Epithelial cell of proximal tubule (primary cell): ENCODE data around the gene DNAJB6. TPM values are rescaled to one million over a fixed set of nuclear protein-coding genes. Genes with fewer than 3 reads are reported as not detected.

ENCODE experiments used
- DNase-seq: peaks from one replicate; pipeline ENCODE4 v3.0.0-alpha.2; 2011; ENCODE audit warnings: low read depth
- H3K4me3 ChIP-seq: 2 replicates; pipeline ENCODE4 v1.5.1; 2011; ENCODE audit warnings: low read depth, mild to moderate bottlenecking, low read length
- total RNA-seq: library from RNA; depleted of rRNA; stranded (reverse); fragments of >200 nt; gene quantifications from 2 replicates; pipeline ENCODE4 v1.2.3, GENCODE V29; 2015
- TF ChIP-seq, protein P1 (sequence below): conservative IDR thresholded peaks from 2 replicates; pipeline ENCODE4 v1.5.1; 2012; ENCODE audit warnings: low read depth, mild to moderate bottlenecking, low read length

DNAJB6 gene
- 108 and 147 TPM in 2 replicates for total RNA-seq

DNA sequence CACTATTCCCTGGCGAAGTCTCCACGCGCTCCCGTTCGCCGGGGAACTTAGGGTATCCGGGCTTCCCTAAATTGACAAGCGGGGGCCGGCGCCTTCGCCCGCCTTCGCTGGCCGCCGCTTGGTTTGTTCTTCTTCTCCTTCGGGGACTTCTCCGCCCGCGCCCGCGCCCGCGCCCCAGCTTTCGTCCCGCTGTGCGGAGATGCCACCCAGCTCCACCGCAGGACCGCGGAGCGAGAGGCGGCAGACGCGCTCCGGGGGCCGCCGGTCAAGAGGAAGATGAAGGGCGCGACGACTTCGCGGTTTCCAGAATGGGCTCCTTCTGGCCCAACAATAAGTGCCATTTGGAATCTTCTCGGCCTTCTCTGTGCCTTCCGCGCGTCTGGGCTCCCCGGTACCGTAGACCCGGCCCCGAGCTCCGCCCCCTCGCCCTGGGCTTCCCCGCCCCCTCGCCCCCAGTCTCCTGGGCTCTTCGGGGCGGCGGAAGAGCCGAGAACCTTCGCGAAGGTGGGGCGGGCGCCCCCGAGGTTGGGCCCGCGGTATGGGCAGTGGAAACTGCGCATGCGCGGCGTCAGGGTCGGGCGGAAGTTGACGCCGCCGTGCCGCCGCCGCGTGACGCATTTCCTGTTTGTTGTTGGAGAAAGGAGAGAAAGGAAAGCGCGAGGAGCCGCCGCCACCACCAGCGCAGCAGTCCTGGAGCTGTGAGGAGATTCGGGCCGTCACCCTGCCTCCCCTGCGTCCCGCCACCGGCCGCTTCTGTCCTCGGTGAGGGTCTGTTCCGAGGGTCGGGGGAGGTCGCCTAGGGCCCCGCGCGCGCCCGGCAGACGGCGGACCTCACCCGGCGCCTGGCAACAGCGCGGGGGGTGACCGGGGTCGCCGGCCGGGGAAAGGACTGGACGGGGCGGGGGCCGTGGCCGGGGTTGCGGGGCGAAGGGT is at the start of gene DNAJB6:
Gene DNAJB6 (plus strand): TSS at position 622 of the 933 bp plus-strand sequence. CDS start 21,569 bp downstream, outside the sequence.
- peak; percentile 18 for DNase-seq
- H3K4me3 ChIP-seq: peak within 1 kb of the TSS; percentile 79
- TF ChIP-seq, protein P1, sequence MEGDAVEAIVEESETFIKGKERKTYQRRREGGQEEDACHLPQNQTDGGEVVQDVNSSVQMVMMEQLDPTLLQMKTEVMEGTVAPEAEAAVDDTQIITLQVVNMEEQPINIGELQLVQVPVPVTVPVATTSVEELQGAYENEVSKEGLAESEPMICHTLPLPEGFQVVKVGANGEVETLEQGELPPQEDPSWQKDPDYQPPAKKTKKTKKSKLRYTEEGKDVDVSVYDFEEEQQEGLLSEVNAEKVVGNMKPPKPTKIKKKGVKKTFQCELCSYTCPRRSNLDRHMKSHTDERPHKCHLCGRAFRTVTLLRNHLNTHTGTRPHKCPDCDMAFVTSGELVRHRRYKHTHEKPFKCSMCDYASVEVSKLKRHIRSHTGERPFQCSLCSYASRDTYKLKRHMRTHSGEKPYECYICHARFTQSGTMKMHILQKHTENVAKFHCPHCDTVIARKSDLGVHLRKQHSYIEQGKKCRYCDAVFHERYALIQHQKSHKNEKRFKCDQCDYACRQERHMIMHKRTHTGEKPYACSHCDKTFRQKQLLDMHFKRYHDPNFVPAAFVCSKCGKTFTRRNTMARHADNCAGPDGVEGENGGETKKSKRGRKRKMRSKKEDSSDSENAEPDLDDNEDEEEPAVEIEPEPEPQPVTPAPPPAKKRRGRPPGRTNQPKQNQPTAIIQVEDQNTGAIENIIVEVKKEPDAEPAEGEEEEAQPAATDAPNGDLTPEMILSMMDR: no peak

DNA sequence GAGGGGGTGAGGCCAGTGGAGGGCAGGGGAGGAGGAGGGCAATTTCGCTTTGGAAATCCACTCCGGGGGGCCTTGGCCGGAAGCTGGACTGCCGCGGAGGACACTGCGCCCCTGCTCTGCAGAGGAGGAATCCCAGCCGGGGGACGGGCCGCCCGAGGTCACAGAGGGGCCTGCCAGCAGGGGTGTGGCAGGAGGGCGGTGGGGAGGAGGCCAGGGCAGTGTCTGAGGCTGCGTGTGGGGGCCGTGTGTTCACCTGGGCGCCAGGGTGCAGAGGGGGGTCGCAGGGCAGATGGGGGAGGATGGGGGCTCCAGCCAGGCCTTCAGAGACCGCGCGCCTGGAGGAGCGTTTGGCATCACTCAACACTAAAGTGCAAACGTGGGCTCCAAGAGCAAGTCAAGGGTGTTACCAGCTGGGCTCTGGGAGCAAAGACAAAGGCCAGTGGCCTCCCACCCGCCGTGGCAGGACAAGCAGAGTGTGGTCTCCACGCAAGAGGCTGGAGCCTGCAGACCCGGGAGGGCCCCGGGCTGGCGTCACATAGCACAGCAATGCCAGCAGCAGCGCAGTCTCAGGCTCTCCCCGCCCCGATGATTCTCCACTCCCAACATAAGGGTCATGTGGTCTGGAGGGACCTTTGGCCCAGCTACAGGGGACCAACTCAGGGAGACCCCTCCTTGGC is 45.3 kb upstream of the DNAJB6 start:
- TF ChIP-seq, protein P1: no peak
- no peak overlapping the region for H3K4me3 ChIP-seq

DNA sequence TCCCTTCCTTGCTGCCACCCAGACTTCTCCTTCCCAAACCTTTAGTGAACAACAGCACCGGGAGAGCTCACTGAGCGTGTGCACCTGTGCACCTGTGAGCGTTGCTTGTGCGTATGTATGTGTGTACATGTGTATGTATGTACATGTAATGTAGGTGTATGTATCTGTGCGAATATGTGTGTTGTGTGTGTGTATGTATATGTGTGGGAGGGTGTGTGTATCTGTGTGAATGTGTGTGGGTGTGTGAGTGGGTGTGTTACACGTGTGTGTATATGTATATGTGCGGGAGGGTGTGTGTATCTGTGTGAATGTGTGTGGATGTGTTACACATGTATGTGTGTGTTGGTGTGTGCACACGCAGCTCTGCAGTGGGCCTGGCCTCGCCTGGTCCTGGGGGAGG is 44.5 kb upstream of the DNAJB6 start:
- TF ChIP-seq, protein P1: no peak
- H3K4me3 ChIP-seq: no peak overlapping the region
- DNase-seq: no peak

More for the DNA sequence above, 45.3 kb upstream of the DNAJB6 start:
- DNase-seq: no peak

DNA sequence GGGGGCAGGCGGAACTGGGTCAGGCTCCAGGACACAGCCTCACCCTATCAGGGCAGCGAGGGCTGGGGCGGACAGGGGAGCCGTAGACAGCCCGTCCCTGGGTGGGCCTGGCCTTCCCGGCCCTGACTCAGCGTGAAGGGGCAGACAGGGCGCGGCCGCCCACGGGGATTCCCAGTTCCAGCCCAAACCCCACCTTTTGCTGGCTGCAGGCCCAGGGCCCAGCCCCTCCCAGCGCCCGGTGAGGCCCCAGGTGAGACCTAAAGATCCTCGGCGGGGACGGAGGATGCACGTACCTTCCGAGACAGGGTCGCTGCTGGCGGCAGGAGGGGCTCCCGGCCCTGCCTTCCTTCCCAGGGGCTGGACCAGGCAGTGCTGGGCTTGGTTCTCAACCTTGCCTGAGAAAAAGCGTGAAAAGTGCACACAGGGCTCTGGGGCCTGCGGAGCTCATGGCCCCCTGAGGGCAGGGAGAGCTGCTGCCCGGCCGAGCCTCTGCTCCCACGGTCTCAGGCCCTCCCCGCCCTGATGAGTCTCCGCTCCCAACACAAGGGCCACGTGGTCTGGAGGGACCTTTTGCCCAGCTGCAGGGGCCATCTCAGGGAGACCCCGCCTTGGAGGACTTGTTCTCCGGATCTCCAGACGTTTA is 43.9 kb upstream of the DNAJB6 start:
- H3K4me3 ChIP-seq: no peak overlapping the region
- TF ChIP-seq, protein P1: no peak
- no peak for DNase-seq

DNA sequence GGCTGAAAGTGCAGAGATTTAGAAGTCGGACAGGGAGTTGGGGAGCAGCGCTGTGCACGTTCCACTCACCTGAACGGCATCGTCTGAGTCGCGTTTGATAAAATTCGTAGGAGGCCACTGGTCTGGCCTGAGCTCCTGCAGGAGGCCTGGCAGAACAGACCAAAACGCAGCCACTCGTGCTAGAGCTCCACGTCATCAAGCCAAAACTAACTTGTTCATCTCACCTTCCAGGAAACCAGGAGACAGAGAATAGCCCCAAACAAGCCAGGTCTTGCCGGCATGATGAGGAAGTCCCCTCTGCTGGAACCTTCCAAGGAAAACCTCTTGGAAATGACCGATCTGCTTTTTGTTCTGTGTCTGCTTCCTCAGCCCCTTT is 43.4 kb upstream of the DNAJB6 start:
- H3K4me3 ChIP-seq: no peak overlapping the region
- no peak for DNase-seq
- TF ChIP-seq, protein P1: no peak

DNA sequence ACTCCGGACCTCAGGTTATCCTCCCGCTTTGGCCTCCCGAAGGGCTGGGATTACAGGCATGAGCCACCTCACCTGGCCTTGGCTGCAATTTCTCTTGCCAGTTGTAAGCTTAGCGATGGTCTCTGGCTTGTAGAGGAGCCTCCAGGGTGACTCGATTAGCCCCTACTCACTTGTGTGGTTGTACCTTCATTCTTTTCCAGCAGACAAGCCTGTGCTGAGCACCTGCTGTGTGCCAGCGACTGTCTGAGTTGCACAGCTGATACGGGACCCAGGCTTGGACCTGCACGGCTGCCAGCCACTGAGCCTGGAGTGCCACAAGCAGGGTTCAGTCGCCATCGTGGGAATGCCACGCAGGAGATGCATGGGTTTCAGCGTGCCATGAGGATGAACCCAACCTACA is 42.0 kb upstream of the DNAJB6 start:
- H3K4me3 ChIP-seq: no peak overlapping the region
- no peak for DNase-seq
- TF ChIP-seq, protein P1: no peak
